Stimulated activated memory B cell treated with anti-CD40 and anti-IgM and Interleukin-4, amounts not matched to agents 10 μg/mL and 1 μg/mL and 100 μg/mL, for 72 hours (primary cell): Measurements from ENCODE around the gene GCSH.

ENCODE experiments used
- ATAC-seq: fragments of 150-1000 bp; cut with Tn5 transposase; 2 replicates; pipeline ENCODE4 v1.10.0; 2021
- H3K27ac Mint-ChIP-seq: one replicate; pipeline ENCODE4 v1.8.0; 2022; ENCODE audit warnings: mild to moderate bottlenecking, mixed read lengths
- H3K27me3 Mint-ChIP-seq: one replicate; pipeline ENCODE4 v1.8.0; 2022; ENCODE audit warnings: mixed read lengths
- H3K36me3 Mint-ChIP-seq: one replicate; pipeline ENCODE4 v1.8.0; 2022; ENCODE audit warnings: mixed read lengths
- H3K4me1 Mint-ChIP-seq: one replicate; pipeline ENCODE4 v1.8.0; 2022; ENCODE audit warnings: mixed read lengths
- H3K4me3 Mint-ChIP-seq: one replicate; pipeline ENCODE4 v1.8.0; 2022; ENCODE audit warnings: mild to moderate bottlenecking, moderate library complexity, mixed read lengths
- H3K9me3 Mint-ChIP-seq: one replicate; pipeline ENCODE4 v1.8.0; 2022; ENCODE audit warnings: mixed read lengths

The GCSH gene

DNA sequence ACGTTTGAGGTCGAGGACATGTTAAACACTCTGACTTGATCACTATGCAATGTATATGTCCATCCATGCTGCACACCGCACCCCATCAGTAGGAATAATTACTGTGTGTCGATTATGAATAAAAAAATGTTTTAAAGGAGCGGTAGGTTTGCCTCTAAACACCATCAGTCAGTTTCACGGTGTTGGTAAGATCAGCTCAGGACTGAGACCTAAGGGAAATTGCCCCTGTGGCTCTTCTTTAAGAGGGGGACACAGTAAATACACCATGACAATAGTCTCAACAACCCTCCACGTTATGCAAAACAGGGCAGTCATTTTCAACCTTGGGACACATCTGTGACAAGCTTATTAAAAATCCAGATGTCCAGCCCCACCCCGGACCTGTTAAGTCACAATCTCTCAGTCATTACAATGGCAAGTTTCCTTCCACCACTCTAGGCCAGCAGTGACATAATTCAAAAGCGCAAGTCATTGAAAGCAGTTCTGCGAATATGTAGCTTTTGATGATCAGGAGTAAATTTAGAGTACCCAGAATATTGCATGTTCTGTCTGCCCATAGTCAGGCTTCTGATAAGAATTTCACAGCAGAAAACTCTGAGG, 59.3 kb downstream of the GCSH start:
- Mint-ChIP-seq H3K36me3 (peaks cover 17% of the 10 kb centered on the region), H3K4me1 (peaks cover 25% of the 10 kb centered on the region), H3K27me3 (no peaks in the 10 kb centered on the region), H3K27ac (no peak overlapping the region), H3K4me3 (peak overlapping the region; percentile 76), H3K9me3 (no peaks in the 10 kb centered on the region)
- no peak for ATAC-seq

DNA sequence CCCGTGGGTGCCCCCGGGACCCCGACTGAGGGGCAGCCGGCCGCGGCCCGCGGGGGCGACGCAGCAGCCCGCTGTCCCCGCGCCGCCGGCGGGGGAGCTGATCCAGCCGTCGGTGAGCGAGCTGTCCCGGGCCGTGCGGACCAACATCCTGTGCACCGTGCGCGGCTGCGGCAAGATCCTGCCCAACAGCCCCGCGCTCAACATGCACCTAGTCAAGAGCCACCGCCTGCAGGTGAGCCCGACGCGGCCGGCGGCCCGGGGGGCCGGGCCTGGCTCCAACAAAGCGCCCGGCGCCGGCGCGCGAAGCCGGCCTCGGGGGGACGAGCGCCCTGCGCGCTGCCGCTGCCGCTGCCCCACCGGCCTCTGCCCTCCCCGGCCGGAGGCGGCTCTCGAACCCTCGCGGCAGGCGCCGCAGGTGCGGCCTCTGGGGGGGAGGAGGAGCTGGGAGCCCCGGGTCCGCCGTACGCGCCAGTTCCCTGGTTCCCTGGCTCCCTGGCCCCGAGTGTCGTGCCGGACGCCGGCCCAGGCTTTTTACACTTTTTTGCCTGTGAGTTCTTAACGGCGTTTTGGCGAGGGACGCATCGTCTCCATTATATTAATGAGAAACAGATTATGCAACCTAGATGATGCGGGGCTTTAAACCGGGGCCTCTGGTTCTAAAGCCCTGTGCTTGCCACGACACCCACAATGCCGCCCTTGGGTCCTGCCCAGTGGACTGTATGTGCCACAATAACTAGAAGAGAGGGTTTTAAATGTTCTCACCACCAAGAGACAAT, 60.0 kb downstream of the GCSH start:
- peak; percentile 84 for ATAC-seq
- Mint-ChIP-seq H3K27me3 (no peaks in the 10 kb centered on the region), H3K4me1 (peaks cover 25% of the 10 kb centered on the region), H3K9me3 (no peaks in the 10 kb centered on the region), H3K4me3 (peak overlapping the region; percentile 76), H3K27ac (no peak overlapping the region), H3K36me3 (peaks cover 18% of the 10 kb centered on the region)

DNA sequence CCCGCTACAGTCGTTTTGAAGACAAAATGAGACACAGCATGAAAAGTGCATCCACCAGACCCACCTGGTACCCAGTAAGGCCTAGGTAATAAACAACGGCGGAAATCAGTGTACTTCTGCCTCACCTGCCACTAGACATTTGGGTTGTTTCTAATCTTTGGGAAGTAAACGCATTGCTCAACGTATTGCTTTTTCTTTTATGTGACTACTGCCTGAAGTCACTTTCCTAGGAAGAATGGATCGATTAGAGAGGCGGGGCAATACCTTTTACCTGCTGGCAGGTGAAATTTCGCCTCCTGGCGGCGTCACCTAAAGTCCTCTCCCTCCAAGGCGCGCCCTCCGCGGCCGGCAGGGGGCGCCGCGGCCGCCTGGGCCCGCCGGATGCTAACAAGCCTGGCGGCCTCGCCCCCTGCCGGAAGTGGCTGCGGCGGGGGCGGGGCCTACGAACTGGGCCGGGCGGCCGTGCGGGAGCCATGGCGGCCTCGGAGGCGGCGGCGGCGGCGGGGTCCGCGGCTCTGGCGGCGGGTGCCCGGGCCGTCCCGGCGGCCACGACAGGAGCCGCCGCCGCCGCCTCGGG, 60.7 kb downstream of the GCSH start, which contains the start of gene ATMIN:
TSS of gene ATMIN (plus strand) at position 445 of the 577 bp plus-strand sequence. CDS start at position 474, 29 bp downstream.
- Mint-ChIP-seq H3K27me3 (no peaks in the 10 kb centered on the region), H3K36me3 (peaks cover 18% of the 10 kb centered on the region), H3K9me3 (no peaks in the 10 kb centered on the region), H3K4me1 (peaks cover 25% of the 10 kb centered on the region), H3K4me3 (peak within 1 kb of the TSS; percentile 76), H3K27ac (no peak within 1 kb of the TSS)
- ATAC-seq: peak; percentile 98
